Neural progenitor cell (in vitro differentiated cells): ENCODE results near the gene PTPRN2.

Experiments
- EZH2 ChIP-seq: fragments of 200-600 bp; sonication (generic); IDR thresholded peaks from 2 replicates; pipeline ENCODE4 v1.6.1; 2017; ENCODE audit warnings: antibody characterized with exemption, mild to moderate bottlenecking, moderate library complexity
- EZH2phosphoT487 ChIP-seq: fragments of 200-600 bp; sonication (generic); IDR thresholded peaks from 2 replicates; pipeline ENCODE4 v1.6.1; 2017; ENCODE audit warnings: antibody characterized with exemption
- TF ChIP-seq, protein P1 (sequence below): fragments of 200-600 bp; sonication (generic); IDR thresholded peaks from 2 replicates; pipeline ENCODE4 v1.5.1; 2017; ENCODE audit warnings: antibody characterized with exemption, mild to moderate bottlenecking

DNA sequence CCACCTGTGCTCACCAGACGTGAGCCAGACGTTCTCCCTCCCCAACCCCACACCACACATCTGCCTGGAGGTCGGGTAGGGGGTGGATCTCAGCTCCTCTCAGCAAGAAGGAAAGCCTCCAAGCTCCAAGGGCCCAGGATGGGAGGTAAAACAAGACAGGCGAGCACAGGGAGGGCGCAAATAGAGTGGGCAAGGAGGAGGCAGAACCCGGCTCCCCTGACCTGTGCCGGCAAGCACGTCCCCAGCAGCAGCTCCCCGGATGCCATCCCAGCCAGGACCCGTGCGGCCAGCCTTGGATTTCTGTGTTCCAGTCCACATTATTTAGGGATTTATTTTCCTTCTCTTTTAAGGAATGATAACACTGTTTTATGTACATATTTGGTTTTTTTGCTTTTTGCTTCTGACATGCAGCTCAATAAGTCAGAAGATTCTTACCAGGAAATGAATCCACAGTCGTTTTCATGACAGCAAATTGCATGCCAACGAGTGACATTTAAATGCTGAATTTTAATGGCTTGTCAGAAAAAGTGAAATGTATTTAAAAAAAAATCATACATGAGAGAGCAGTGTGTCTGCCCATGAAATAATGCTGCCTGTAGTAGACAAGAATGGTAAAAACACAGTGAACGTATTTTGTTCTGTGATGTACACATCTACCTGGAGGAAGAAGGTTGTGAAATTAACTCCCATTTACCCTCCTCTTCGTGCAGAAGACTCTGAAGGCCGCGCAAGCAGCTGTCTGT is 276.5 kb downstream of the PTPRN2 start:
- TF ChIP-seq EZH2 (no peak), EZH2phosphoT487 (no peak)
- TF ChIP-seq, protein P1, sequence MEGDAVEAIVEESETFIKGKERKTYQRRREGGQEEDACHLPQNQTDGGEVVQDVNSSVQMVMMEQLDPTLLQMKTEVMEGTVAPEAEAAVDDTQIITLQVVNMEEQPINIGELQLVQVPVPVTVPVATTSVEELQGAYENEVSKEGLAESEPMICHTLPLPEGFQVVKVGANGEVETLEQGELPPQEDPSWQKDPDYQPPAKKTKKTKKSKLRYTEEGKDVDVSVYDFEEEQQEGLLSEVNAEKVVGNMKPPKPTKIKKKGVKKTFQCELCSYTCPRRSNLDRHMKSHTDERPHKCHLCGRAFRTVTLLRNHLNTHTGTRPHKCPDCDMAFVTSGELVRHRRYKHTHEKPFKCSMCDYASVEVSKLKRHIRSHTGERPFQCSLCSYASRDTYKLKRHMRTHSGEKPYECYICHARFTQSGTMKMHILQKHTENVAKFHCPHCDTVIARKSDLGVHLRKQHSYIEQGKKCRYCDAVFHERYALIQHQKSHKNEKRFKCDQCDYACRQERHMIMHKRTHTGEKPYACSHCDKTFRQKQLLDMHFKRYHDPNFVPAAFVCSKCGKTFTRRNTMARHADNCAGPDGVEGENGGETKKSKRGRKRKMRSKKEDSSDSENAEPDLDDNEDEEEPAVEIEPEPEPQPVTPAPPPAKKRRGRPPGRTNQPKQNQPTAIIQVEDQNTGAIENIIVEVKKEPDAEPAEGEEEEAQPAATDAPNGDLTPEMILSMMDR: no peak
